Esophagus (tissue), 2 donors: Measurements from ENCODE around the gene PRTFDC1. TPM values are rescaled to one million over a fixed set of nuclear protein-coding genes. Genes with fewer than 3 reads are reported as not detected.

ENCODE experiments used
- H3K27ac ChIP-seq, 2 donors: one replicate each; pipeline ENCODE4 v1.5.1; 2013; ENCODE audit warnings: low read depth in 2 of 2, mild to moderate bottlenecking in 2 of 2, inconsistent platforms in 1 of 2, low read length in 1 of 2, moderate library complexity in 1 of 2
- H3K27me3 ChIP-seq, 2 donors: one replicate each; pipeline ENCODE4 v1.6.1; 2013; ENCODE audit warnings: low read length in 2 of 2, control low read depth in 1 of 2, mild to moderate bottlenecking in 1 of 2; ENCODE audit not compliant: insufficient read depth in 2 of 2, control insufficient read depth in 1 of 2
- H3K36me3 ChIP-seq, 2 donors: one replicate each; pipeline ENCODE4 v1.6.1; 2013; ENCODE audit warnings: low read length in 1 of 2; ENCODE audit not compliant: control insufficient read depth in 2 of 2, insufficient read depth in 2 of 2
- H3K4me1 ChIP-seq, 2 donors: one replicate each; pipeline ENCODE4 v1.6.1; 2013; ENCODE audit warnings: low read length in 1 of 2; ENCODE audit not compliant: control insufficient read depth in 2 of 2, insufficient read depth in 2 of 2
- H3K4me3 ChIP-seq, 2 donors: one replicate each; pipeline ENCODE4 v1.5.1; 2013; ENCODE audit warnings: low read length in 2 of 2, mild to moderate bottlenecking in 2 of 2, low read depth in 1 of 2, moderate library complexity in 1 of 2
- H3K9me3 ChIP-seq, 2 donors: one replicate each; pipeline ENCODE4 v1.6.1; 2013; ENCODE audit warnings: mild to moderate bottlenecking in 2 of 2, low read depth in 1 of 2, low read length in 1 of 2, moderate library complexity in 1 of 2; ENCODE audit not compliant: control insufficient read depth in 2 of 2, insufficient read depth in 1 of 2
- WGBS, 2 donors: extraction: QIAGEN DNeasy Blood & Tissue Kit; methylation state at CpG; one replicate each; pipeline ENCODE4 v1.1.7; 2013; 5-methylcytosine and 5-hydroxymethylcytosine counted together
- polyA plus RNA-seq, 2 donors: library from polyadenylated mRNA; stranded (reverse); fragments of 200-250 nt; gene quantifications; one replicate each; pipeline ENCODE4 v1.2.3, GENCODE V29; 2013
- donor health status: healthy with polysubstance abuse.
- donor health status: Bipolar disorder and iron deficiency.

PRTFDC1 gene
- polyA plus RNA-seq, 2 donors: 0.98 to 1.0 TPM

DNA sequence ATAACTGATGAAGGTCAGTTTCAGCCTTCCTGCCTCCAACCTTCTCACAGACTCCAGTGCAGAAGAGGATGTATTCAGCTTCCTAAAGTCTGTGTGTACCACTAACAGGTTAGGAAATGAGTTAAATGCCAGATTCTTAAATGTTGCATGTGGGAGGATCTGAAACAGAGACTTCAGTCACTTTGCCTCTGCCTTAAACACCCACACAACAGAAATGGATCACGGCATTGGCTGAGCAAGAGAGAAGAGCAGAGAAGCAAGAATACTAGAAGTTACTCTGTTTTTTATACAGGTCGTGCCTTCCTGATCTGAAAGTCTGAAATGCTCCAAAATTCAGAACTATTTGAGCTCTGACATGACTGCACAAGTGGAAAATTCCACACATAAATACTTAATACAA is 129.8 kb downstream of the PRTFDC1 start:
- WGBS, 2 donors: 44 to 68% methylated on average over 2 of the region's 2 CpGs
- peaks cover 0 to 4% of the 10 kb centered on the region in 2 donors for H3K4me1 ChIP-seq
- no peaks in the 10 kb centered on the region for H3K9me3 ChIP-seq
- no peaks in the 10 kb centered on the region for H3K36me3 ChIP-seq
- H3K27me3 ChIP-seq: no peaks in the 10 kb centered on the region
- no peak overlapping the region for H3K27ac ChIP-seq
- H3K4me3 ChIP-seq: no peak overlapping the region

DNA sequence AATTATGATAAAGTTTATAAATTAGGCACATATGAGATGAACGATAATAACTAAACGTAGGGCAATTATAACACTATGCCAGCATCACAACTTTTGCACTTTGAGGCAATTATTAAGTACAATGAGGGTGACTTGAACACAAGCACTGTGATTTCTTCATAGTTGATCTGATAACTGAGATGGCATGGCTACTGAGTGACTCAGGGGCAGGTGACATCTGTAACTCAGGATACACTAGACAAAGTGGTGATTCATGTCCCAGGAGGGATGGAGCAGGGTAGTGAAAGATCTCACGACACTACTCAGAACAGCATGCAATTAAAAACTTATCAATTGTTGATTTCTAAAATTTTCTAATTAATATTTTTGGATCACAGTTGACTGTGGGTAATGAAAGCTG is 130.4 kb downstream of the PRTFDC1 start:
- Histone ChIP-seq H3K4me3 (no peak overlapping the region), H3K27me3 (no peaks in the 10 kb centered on the region), H3K27ac (no peak overlapping the region), H3K9me3 (no peaks in the 10 kb centered on the region), H3K36me3 (no peaks in the 10 kb centered on the region), H3K4me1 (peaks cover 0 to 4% of the 10 kb centered on the region in 2 donors)
- 86 to 87% methylated on average over 3 of the region's 3 CpGs for WGBS, 2 donors

DNA sequence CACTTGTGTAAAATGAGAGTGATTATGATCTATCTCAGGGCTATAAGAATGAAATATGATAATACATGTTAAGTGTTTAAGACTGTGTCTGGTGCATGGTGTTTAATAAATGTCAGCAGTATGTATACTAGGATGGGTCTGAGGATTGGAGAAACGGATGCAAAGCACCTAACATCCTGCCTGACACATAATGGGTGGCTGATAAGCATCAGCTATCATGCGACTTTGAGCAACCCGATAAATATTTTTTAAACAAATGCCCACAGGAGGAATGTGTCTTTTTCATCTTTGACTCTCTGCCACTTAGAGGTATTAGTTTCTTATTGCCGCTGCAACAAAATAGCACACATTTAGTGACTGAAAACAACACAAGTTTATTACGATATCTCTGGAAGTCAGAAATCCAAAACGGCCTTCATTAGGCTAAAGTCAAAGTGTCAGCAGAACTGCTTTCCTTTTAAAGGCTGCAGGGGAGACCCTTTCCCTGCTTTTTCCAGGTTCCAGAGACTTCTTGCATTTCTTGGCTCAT is 135.5 kb downstream of the PRTFDC1 start:
- Histone ChIP-seq H3K9me3 (no peaks in the 10 kb centered on the region), H3K4me3 (no peak overlapping the region), H3K4me1 (peaks cover 0 to 4% of the 10 kb centered on the region in 2 donors), H3K27me3 (no peaks in the 10 kb centered on the region), H3K27ac (no peak overlapping the region), H3K36me3 (no peaks in the 10 kb centered on the region)
- 87 to 94% methylated on average over 6 of the region's 6 CpGs for WGBS, 2 donors

DNA sequence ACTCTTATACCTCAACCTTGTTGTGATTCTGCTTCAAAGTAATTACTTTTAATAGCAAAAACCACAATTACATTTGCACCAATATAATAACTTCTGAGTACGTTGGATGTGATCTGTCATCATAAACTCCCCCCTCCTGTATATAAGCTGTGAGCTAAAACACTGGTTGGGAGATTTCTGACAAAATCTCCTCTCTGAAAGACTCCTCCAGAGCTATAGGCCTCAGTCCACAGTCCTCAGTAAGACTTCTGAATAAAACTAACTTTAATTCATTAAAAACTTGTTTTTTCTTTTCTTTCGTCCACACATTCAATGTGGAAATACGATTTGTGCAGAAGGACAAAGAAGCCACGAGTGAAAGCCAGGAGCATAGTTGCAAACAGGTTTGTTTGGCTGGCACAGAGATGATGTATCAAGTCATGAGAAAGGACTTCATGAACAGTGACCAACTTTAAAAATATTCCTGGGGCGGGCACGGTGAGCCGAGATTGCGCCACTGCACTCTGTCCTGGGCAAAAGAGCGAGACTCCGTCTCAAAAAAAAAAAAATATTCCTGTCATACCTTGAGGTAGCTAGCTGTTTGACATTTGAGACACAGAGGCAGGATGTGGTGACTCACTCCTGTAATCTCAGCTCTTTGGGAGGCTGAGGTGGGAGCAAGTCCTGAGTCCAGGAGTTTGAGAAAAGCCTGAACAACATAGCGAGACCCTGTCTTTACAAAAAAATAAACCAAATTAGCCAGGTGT is 137.7 kb downstream of the PRTFDC1 start:
- WGBS, 2 donors: 73 to 81% methylated on average over 11 of the region's 11 CpGs
- Histone ChIP-seq H3K27ac (no peak overlapping the region), H3K9me3 (no peaks in the 10 kb centered on the region), H3K27me3 (no peaks in the 10 kb centered on the region), H3K36me3 (no peaks in the 10 kb centered on the region), H3K4me3 (no peak overlapping the region), H3K4me1 (no peaks in the 10 kb centered on the region)

DNA sequence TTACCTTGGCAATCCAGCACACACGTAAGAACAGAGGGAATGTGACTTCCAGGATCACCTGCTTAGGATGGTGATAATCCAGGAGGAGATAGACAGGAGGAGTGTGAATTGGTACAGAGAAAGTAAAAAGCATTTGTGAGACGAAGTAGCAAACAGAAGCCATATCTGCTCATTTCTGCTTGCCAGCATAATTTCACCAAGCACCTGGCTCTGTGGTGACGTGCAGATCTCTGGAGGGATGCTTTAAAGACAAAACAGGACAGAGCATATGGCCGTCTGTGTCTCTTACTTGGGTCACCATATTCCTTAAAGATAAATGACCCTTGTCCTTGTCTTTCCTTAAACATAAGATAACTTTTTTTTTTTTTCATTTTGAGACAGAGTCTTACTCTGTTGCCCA is 138.6 kb downstream of the PRTFDC1 start:
- no peaks in the 10 kb centered on the region for H3K27me3 ChIP-seq
- no peak overlapping the region for H3K27ac ChIP-seq
- no peaks in the 10 kb centered on the region for H3K9me3 ChIP-seq
- H3K4me3 ChIP-seq: no peak overlapping the region
- H3K4me1 ChIP-seq: no peaks in the 10 kb centered on the region
- H3K36me3 ChIP-seq: no peaks in the 10 kb centered on the region
- WGBS, 2 donors: 77 to 90% methylated on average over 4 of the region's 4 CpGs

DNA sequence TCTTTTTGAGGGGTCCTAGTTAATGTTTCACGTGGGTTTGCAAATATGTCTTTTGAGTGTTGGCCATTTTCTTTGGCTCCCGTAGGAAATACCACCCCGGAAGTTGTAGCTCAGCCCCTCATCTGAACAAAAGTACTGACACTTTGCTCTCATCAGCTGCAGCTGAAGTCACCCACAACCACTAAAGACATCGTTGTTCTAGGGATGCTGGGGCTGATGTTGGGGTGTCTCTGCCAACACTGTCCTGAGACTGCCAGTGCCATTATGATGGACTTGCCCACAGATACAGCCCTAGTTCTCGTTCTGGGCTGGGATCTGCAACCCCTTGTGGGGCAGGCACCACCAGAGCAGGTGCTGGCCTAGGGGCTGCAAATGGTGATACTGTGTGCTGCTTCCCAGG is 146.1 kb downstream of the PRTFDC1 start:
- H3K36me3 ChIP-seq: no peaks in the 10 kb centered on the region
- H3K27ac ChIP-seq: no peak overlapping the region
- no peaks in the 10 kb centered on the region for H3K9me3 ChIP-seq
- WGBS, 2 donors: 87 to 88% methylated on average over 5 of the region's 5 CpGs
- no peak overlapping the region for H3K4me3 ChIP-seq
- no peaks in the 10 kb centered on the region for H3K4me1 ChIP-seq
- H3K27me3 ChIP-seq: no peaks in the 10 kb centered on the region

DNA sequence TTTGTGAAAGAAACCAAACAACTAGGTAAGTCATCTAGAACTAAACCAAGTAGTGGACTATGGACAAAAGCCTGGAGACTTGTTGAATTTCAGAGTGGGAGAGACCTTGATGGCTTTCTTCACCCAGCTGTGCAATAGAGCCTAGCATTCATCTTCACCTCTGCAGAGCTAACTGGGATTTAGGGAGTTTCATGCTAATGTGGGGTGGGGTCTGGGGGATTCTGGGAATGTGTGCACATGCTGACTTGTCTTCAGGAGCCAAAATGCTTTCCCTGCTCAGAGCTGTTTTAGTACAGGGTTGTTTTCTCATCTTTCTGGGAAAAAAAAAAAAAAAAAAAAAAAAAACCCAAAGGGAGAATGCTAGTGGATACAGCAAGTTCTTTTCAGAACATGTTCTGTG is 147.4 kb downstream of the PRTFDC1 start:
- Histone ChIP-seq H3K9me3 (no peaks in the 10 kb centered on the region), H3K36me3 (no peaks in the 10 kb centered on the region), H3K27ac (no peak overlapping the region), H3K4me1 (no peaks in the 10 kb centered on the region), H3K27me3 (no peaks in the 10 kb centered on the region), H3K4me3 (no peak overlapping the region)

DNA sequence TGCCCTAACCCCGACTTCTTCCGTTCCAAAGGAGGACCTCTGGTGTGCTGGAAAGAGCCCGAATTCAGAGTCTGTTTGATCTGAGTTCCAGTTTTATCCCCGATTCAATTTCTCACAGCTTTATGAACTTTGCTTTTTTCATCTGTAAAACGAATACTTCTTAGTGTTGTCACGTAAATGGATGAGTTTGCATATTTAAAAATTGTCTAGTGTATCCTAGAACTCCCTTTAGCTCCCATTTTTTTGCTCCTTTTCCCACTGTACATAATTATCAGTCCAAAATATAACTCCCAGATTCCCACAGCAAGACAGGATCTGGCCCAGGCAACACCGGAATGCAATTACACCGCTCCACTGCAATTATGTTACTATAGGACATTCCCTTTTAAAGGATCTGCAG is 148.0 kb downstream of the PRTFDC1 start:
- Histone ChIP-seq H3K4me1 (no peaks in the 10 kb centered on the region), H3K9me3 (no peaks in the 10 kb centered on the region), H3K4me3 (no peak overlapping the region), H3K36me3 (no peaks in the 10 kb centered on the region), H3K27ac (no peak overlapping the region), H3K27me3 (peaks cover 0 to 2% of the 10 kb centered on the region in 2 donors)
- WGBS, 2 donors: 87 to 93% methylated on average over 8 of the region's 8 CpGs

DNA sequence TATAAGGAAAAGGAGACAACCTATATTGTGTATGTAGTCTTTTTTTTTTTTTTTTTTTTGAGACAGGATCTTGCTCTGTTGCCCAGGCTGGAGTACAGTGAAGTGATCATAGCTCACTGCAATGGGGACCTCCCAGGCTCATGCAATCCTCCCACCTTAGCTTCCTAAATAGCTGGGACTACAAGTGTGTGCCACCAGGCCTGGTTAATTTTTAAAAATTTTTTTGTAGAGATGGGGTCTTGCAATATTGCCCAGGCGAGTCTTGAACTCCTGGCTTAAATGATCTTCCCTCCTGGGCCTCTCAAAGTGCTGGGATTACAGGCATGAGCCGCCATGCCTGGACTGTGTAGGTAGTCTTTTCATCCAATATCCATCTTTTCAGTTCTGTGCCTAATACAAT is 150.0 kb downstream of the PRTFDC1 start:
- no peaks in the 10 kb centered on the region for H3K4me1 ChIP-seq
- no peaks in the 10 kb centered on the region for H3K36me3 ChIP-seq
- H3K4me3 ChIP-seq: no peak overlapping the region
- WGBS, 2 donors: 93% methylated on average over 2 of the region's 2 CpGs
- no peaks in the 10 kb centered on the region for H3K9me3 ChIP-seq
- no peak overlapping the region for H3K27ac ChIP-seq
- peaks cover 0 to 2% of the 10 kb centered on the region in 2 donors for H3K27me3 ChIP-seq

DNA sequence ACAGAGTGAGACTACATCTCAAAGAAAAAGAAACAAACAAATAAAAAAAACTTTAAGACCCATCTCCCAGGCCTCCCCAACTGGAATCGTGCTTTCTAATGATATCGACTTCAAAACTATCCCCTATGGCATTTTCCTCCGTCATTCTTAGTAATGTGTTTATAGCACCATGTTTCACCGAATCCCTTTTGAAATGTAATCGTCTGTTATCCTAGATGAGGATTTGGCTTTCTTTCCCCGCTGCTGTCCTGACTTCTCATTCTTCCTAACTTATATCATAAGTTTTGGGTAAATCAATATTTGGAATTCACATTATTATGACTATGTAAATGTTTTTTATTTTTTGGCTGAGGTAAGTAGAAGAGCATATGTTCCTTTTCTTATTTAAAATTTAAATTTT is 151.5 kb downstream of the PRTFDC1 start:
- WGBS, 2 donors: 76 to 77% methylated on average over 6 of the region's 6 CpGs

More for the DNA sequence above, 151.5 kb downstream of the PRTFDC1 start:
- Histone ChIP-seq H3K4me1 (no peaks in the 10 kb centered on the region), H3K27ac (no peak overlapping the region), H3K27me3 (peaks cover 0 to 2% of the 10 kb centered on the region in 2 donors), H3K36me3 (no peaks in the 10 kb centered on the region), H3K9me3 (no peaks in the 10 kb centered on the region), H3K4me3 (no peak overlapping the region)
